Adrenal gland (tissue), 5 donors: ENCODE measurements around the gene TPO.

Experiments used
- POLR2A ChIP-seq, 2 donors: fragments of 450-650 bp; IDR thresholded peaks; one replicate each; pipeline ENCODE4 v1.6.1; 2017; ENCODE audit warnings: antibody characterized with exemption in 2 of 2, mild to moderate bottlenecking in 2 of 2, moderate library complexity in 1 of 2
- TF ChIP-seq, protein P1 (sequence below), 6 experiments: fragments of 450-650 bp in 4 of 6; fragments of 200-600 bp in 2 of 6; sonication (generic) in 1 of 6; IDR thresholded peaks; 1 replicate in 5 of 6; 2 replicates in 1 of 6; pipeline versions ENCODE4 v1.5.1 to v1.8.0; 2016 to 2021; ENCODE audit warnings: antibody characterized with exemption in 6 of 6, mild to moderate bottlenecking in 2 of 6, moderate library complexity in 1 of 6
- donor health status: DM: no; HTN: no; CAD: no.

DNA sequence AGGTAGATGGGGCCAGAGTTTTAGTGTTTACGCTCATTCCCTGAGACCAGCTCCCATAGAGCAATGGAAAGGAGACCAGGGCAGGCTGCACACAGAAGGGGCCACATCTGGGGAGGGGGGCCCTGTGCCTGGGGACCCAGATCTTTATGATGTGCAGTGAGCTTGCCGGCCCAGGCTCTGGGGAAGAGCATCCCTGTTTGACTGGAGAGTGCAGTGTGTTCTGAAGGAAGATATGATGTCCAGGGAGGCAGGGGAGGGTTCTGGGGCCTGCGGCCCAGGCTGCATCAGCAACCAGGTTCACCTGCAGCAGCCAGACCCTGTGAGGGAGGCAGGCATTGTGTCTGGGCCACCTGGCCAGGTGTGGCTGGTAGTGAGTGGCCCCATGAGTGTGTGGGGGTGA, 13.8 kb downstream of the TPO start:
- TF ChIP-seq, protein P1, sequence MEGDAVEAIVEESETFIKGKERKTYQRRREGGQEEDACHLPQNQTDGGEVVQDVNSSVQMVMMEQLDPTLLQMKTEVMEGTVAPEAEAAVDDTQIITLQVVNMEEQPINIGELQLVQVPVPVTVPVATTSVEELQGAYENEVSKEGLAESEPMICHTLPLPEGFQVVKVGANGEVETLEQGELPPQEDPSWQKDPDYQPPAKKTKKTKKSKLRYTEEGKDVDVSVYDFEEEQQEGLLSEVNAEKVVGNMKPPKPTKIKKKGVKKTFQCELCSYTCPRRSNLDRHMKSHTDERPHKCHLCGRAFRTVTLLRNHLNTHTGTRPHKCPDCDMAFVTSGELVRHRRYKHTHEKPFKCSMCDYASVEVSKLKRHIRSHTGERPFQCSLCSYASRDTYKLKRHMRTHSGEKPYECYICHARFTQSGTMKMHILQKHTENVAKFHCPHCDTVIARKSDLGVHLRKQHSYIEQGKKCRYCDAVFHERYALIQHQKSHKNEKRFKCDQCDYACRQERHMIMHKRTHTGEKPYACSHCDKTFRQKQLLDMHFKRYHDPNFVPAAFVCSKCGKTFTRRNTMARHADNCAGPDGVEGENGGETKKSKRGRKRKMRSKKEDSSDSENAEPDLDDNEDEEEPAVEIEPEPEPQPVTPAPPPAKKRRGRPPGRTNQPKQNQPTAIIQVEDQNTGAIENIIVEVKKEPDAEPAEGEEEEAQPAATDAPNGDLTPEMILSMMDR (IDR thresholded peaks at IDR 0.05): no peak
- TF ChIP-seq POLR2A (IDR thresholded peaks at IDR 0.05): no peak
